Neuron (in vitro differentiated cells): ENCODE results near the gene ITLN2.
"Not testable (repeated sequence)": the region's sequence is repeated elsewhere in the genome, so short reads cannot be mapped to it uniquely, and the experiment has no call there.

Source experiments
- H2AFZ ChIP-seq: one replicate; pipeline ENCODE4 v1.6.1; 2013; ENCODE audit warnings: low read depth, mild to moderate bottlenecking, inconsistent platforms, low read length, moderate library complexity
- H3K27me3 ChIP-seq: one replicate; pipeline ENCODE4 v1.6.1; 2013; ENCODE audit warnings: low read length; ENCODE audit not compliant: insufficient read depth
- H3K36me3 ChIP-seq: one replicate; pipeline ENCODE4 v1.6.1; 2013; ENCODE audit warnings: low read length; ENCODE audit not compliant: insufficient read depth
- H3K4me1 ChIP-seq: one replicate; pipeline ENCODE4 v1.6.1; 2013; ENCODE audit warnings: low read length; ENCODE audit not compliant: insufficient read depth
- H3K4me3 ChIP-seq: 2 replicates; pipeline ENCODE4 v1.5.1; 2013; ENCODE audit warnings: mild to moderate bottlenecking, low read length, moderate library complexity
- H3K9me3 ChIP-seq: one replicate; pipeline ENCODE4 v1.6.1; 2013; ENCODE audit warnings: low read length

Gene ITLN2

GRCh38 chr1:160947174-160947759, 7.3 kb downstream of the ITLN2 start:
- H3K4me1 ChIP-seq, H2AFZ ChIP-seq, H3K9me3 ChIP-seq, H3K36me3 ChIP-seq, H3K27me3 ChIP-seq, H3K4me3 ChIP-seq: not testable (repeated sequence)

- not testable (repeated sequence) for H3K4me3 ChIP-seq, H3K4me1 ChIP-seq, H3K27me3 ChIP-seq, H3K36me3 ChIP-seq, H3K9me3 ChIP-seq, H2AFZ ChIP-seq
These were observed 8.7 kb downstream of the ITLN2 start for GRCh38 chr1:160945881-160946280.

- no peak overlapping the region for H3K4me3 ChIP-seq
- H3K36me3 ChIP-seq, result no peaks in the 10 kb centered on the region
- H3K9me3 ChIP-seq, result no peaks in the 10 kb centered on the region
- H3K4me1 ChIP-seq, result no peaks in the 10 kb centered on the region
- H2AFZ ChIP-seq, result no peak overlapping the region
- H3K27me3 ChIP-seq, result no peaks in the 10 kb centered on the region
These were observed 9.5 kb downstream of the ITLN2 start for GRCh38 chr1:160945079-160945478.

- Histone ChIP-seq H3K9me3 (no peaks in the 10 kb centered on the region), H3K4me3 (no peak overlapping the region), H2AFZ (no peak overlapping the region), H3K27me3 (no peaks in the 10 kb centered on the region), H3K4me1 (no peaks in the 10 kb centered on the region), H3K36me3 (no peaks in the 10 kb centered on the region)
These were observed 11.7 kb downstream of the ITLN2 start for GRCh38 chr1:160942926-160943325.

GRCh38 chr1:160936666-160937065, 17.9 kb downstream of the ITLN2 start:
- H3K36me3 ChIP-seq, H3K4me3 ChIP-seq, H2AFZ ChIP-seq, H3K9me3 ChIP-seq, H3K4me1 ChIP-seq, H3K27me3 ChIP-seq: not testable (repeated sequence)

- Histone ChIP-seq H3K4me3 (no peak overlapping the region), H3K36me3 (no peaks in the 10 kb centered on the region), H3K4me1 (no peaks in the 10 kb centered on the region), H3K9me3 (no peaks in the 10 kb centered on the region), H3K27me3 (peaks cover under 1% of the 10 kb centered on the region), H2AFZ (no peak overlapping the region)
These were observed 18.9 kb downstream of the ITLN2 start for GRCh38 chr1:160935527-160936258.

- H3K4me1 ChIP-seq, H3K4me3 ChIP-seq, H3K27me3 ChIP-seq, H3K9me3 ChIP-seq, H3K36me3 ChIP-seq, H2AFZ ChIP-seq: not testable (repeated sequence)
These were observed 21.3 kb downstream of the ITLN2 start for GRCh38 chr1:160933305-160933704.

- no peaks in the 10 kb centered on the region for H3K9me3 ChIP-seq
- H3K27me3 ChIP-seq, result peaks cover 2% of the 10 kb centered on the region
- H2AFZ ChIP-seq, result no peak overlapping the region
- H3K4me1 ChIP-seq, result no peaks in the 10 kb centered on the region
- no peak overlapping the region for H3K4me3 ChIP-seq
- no peaks in the 10 kb centered on the region for H3K36me3 ChIP-seq
These were observed 28.9 kb downstream of the ITLN2 start for GRCh38 chr1:160925652-160926244.

GRCh38 chr1:160924791-160925651, 29.6 kb downstream of the ITLN2 start:
- H3K27me3 ChIP-seq, result no peaks in the 10 kb centered on the region
- H3K4me1 ChIP-seq, result no peaks in the 10 kb centered on the region
- H3K36me3 ChIP-seq, result no peaks in the 10 kb centered on the region
- no peaks in the 10 kb centered on the region for H3K9me3 ChIP-seq
- H2AFZ ChIP-seq, result no peak overlapping the region
- H3K4me3 ChIP-seq, result no peak overlapping the region

- H3K36me3 ChIP-seq, result no peaks in the 10 kb centered on the region
- no peak overlapping the region for H2AFZ ChIP-seq
- no peak overlapping the region for H3K4me3 ChIP-seq
- H3K4me1 ChIP-seq, result no peaks in the 10 kb centered on the region
- peaks cover 2% of the 10 kb centered on the region for H3K27me3 ChIP-seq
- no peaks in the 10 kb centered on the region for H3K9me3 ChIP-seq
These were observed 37.9 kb downstream of the ITLN2 start for GRCh38 chr1:160916666-160917065.

GRCh38 chr1:160913229-160913628, 41.4 kb downstream of the ITLN2 start:
- H2AFZ ChIP-seq, H3K9me3 ChIP-seq, H3K4me3 ChIP-seq, H3K27me3 ChIP-seq, H3K36me3 ChIP-seq, H3K4me1 ChIP-seq: not testable (repeated sequence)

- Histone ChIP-seq H3K4me3 (no peak overlapping the region), H2AFZ (no peak overlapping the region), H3K27me3 (peaks cover 2% of the 10 kb centered on the region), H3K4me1 (no peaks in the 10 kb centered on the region), H3K9me3 (no peaks in the 10 kb centered on the region), H3K36me3 (no peaks in the 10 kb centered on the region)
These were observed 42.7 kb downstream of the ITLN2 start for GRCh38 chr1:160911925-160912324.

GRCh38 chr1:160911441-160911840, 43.2 kb downstream of the ITLN2 start:
- Histone ChIP-seq H3K36me3 (no peaks in the 10 kb centered on the region), H2AFZ (no peak overlapping the region), H3K4me1 (no peaks in the 10 kb centered on the region), H3K9me3 (no peaks in the 10 kb centered on the region), H3K4me3 (no peak overlapping the region), H3K27me3 (peaks cover 2% of the 10 kb centered on the region)
